PC-3 (cell line): ENCODE results near the gene ACP1. TPM values are rescaled to one million over a fixed set of nuclear protein-coding genes. Genes with fewer than 3 reads are reported as not detected.

Experiments used
- ATAC-seq: fragments of 200-7000 bp; cut with Tn5 transposase; 2 replicates; pipeline ENCODE4 v1.9.1; 2020; ENCODE audit warnings: mild to moderate bottlenecking, moderate library complexity
- BruUV-seq: library from RNA; stranded (reverse); fragments of 400-500 nt; replicated peaks from 2 replicates; lab custom pipeline; 2021; lab: Mats Ljungman, UMichigan
- CTCF ChIA-PET: fragments of 300-600 bp; sonication (Branson Sonifier 250); formaldehyde crosslinking; loops from one replicate; lab custom pipeline; 2022; ENCODE audit warnings: antibody characterized with exemption; lab: Charles Lee
- POLR2A ChIA-PET: fragments of 300-600 bp; sonication (Branson Sonifier 250); formaldehyde crosslinking; loops from one replicate; lab custom pipeline; 2022; ENCODE audit warnings: antibody characterized with exemption; ENCODE audit not compliant: unreplicated experiment; lab: Charles Lee
- DNase-seq: peaks from one replicate; pipeline ENCODE4 v3.0.0-alpha.2; 2015
- H2AFZ ChIP-seq: fragments of 300-600 bp; sonication (generic); 2 replicates; pipeline ENCODE4 v1.6.0; 2016; ENCODE audit warnings: antibody characterized with exemption, low read length
- H3F3A ChIP-seq: fragments of 300-600 bp; sonication (generic); one replicate; pipeline ENCODE4 v1.6.0; 2017; ENCODE audit warnings: antibody characterized with exemption, low read length, control low read depth, mild to moderate bottlenecking; ENCODE audit not compliant: unreplicated experiment
- H3K27ac ChIP-seq: fragments of 300-600 bp; sonication (generic); 2 replicates; pipeline ENCODE4 v1.5.1; 2016; ENCODE audit warnings: mild to moderate bottlenecking, low read length
- H3K27me3 ChIP-seq: fragments of 300-600 bp; sonication (generic); 2 replicates; pipeline ENCODE4 v1.6.1; 2016; ENCODE audit warnings: low read length, mixed read lengths
- H3K36me3 ChIP-seq: fragments of 300-600 bp; sonication (generic); 2 replicates; pipeline ENCODE4 v1.6.1; 2016; ENCODE audit warnings: low read depth, mixed run types, low read length, mixed read lengths
- H3K4me1 ChIP-seq: fragments of 300-600 bp; sonication (generic); 2 replicates; pipeline ENCODE4 v1.5.1; 2016; ENCODE audit warnings: low read length; ENCODE audit not compliant: insufficient read depth
- H3K4me2 ChIP-seq: fragments of 300-600 bp; sonication (generic); 2 replicates; pipeline ENCODE4 v1.6.0; 2016; ENCODE audit warnings: low read length
- H3K4me3 ChIP-seq: fragments of 300-600 bp; sonication (generic); 2 replicates; pipeline ENCODE4 v1.5.1; 2016; ENCODE audit warnings: mild to moderate bottlenecking, low read length, mixed read lengths
- H3K79me2 ChIP-seq: fragments of 300-600 bp; sonication (generic); 2 replicates; pipeline ENCODE4 v1.6.1; 2017; ENCODE audit warnings: low read length, mixed read lengths
- H3K9ac ChIP-seq: fragments of 300-600 bp; sonication (generic); 2 replicates; pipeline ENCODE4 v1.6.0; 2016; ENCODE audit warnings: mild to moderate bottlenecking, low read length
- H3K9me2 ChIP-seq: fragments of 300-600 bp; sonication (generic); replicated peaks from 2 replicates; pipeline ENCODE4 v1.6.1; 2016; ENCODE audit warnings: mixed run types, low read length, mixed read lengths
- H3K9me3 ChIP-seq: fragments of 300-600 bp; sonication (generic); 2 replicates; pipeline ENCODE4 v1.6.1; 2016; ENCODE audit warnings: low read length, mixed read lengths
- H4K20me1 ChIP-seq: fragments of 300-600 bp; sonication (generic); 2 replicates; pipeline ENCODE4 v1.6.1; 2016; ENCODE audit warnings: low read length, mixed read lengths
- CTCF ChIP-seq: fragments of 300-600 bp; sonication (generic); conservative IDR thresholded peaks from 2 replicates; pipeline ENCODE4 v1.5.1; 2017; ENCODE audit warnings: antibody characterized with exemption, low read depth, mild to moderate bottlenecking, low read length
- EZH2 ChIP-seq: fragments of 300-600 bp; sonication (generic); IDR thresholded peaks from one replicate; pipeline ENCODE4 v1.6.1; 2017; ENCODE audit warnings: antibody characterized with exemption, mild to moderate bottlenecking, low read length; ENCODE audit not compliant: unreplicated experiment
- EZH2phosphoT487 ChIP-seq: fragments of 300-600 bp; sonication (generic); IDR thresholded peaks from 2 replicates; pipeline ENCODE4 v1.6.1; 2018; ENCODE audit warnings: mild to moderate bottlenecking, antibody characterized with exemption, low read length, borderline replicate concordance
- intact Hi-C: fragments of 100-400 bp; cut with micrococcal nuclease; formaldehyde crosslinking; loops from 2 replicates; pipeline ENCODE4 v1.9.0; 2023
- total RNA-seq: library from RNA; depleted of rRNA; stranded (reverse); fragments of >200 nt; gene quantifications from 2 replicates; pipeline ENCODE4 v1.2.3, GENCODE V29; 2014; rRNA removed

Gene ACP1
- total RNA-seq, 1 experiment from 2014 or later = 149 TPM

DNA sequence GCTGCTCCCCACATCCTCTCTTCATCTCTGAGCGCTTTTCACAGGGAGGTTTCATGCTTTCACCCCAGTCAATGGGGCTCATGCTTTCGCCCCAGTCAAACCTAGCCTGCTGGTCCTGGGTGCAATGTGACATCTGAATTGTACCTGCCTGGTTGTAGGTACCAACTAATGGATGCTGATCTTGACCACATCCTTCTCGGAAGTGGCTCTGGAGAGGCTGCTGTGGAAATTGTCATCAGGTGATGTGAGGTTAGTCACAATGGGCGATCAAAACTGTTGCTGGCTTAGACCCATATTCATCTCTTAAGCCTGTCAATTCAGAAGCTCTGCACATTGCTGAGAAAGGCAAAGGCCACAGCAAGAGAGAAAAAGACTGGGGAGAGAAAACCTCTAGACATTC, 55.8 kb downstream of the ACP1 start:
- no peaks in the 10 kb centered on the region for H3K79me2 ChIP-seq
- POLR2A ChIA-PET = no interaction called here
- no peak overlapping the region for H2AFZ ChIP-seq
- peaks cover 12% of the 10 kb centered on the region for H3K4me1 ChIP-seq
- no peak overlapping the region for H3K4me3 ChIP-seq
- DNase-seq (no peak), ATAC-seq (no peak)
- H3K9ac ChIP-seq = no peak overlapping the region
- no peaks in the 10 kb centered on the region for H3F3A ChIP-seq
- BruUV-seq = no TSS peak
- intact Hi-C loops = no loop called here
- CTCF ChIA-PET = no interaction called here
- H3K4me2 ChIP-seq = no peak overlapping the region
- peaks cover 12% of the 10 kb centered on the region; the same call in 1 of the 2 replicates for H3K27me3 ChIP-seq
- H4K20me1 ChIP-seq = no peaks in the 10 kb centered on the region
- H3K36me3 ChIP-seq = no peaks in the 10 kb centered on the region
- no peaks in the 10 kb centered on the region for H3K9me2 ChIP-seq
- no peak for TF ChIP-seq EZH2phosphoT487
- H3K27ac ChIP-seq = no peak overlapping the region
- no peaks in the 10 kb centered on the region for H3K9me3 ChIP-seq

- no peak for ATAC-seq
- CTCF ChIA-PET = no interaction called here
- H3K27me3 ChIP-seq = peaks cover 12% of the 10 kb centered on the region; the same call in 1 of the 2 replicates
- H3F3A ChIP-seq = no peaks in the 10 kb centered on the region
- no peak overlapping the region for H3K4me3 ChIP-seq
- H3K79me2 ChIP-seq = no peaks in the 10 kb centered on the region
- no peak for DNase-seq
- H3K9me3 ChIP-seq = no peaks in the 10 kb centered on the region
- intact Hi-C loops = no loop called here
- TF ChIP-seq EZH2 (no peak), CTCF (no peak), EZH2phosphoT487 (no peak)
- peaks cover 12% of the 10 kb centered on the region for H3K4me1 ChIP-seq
- no peaks in the 10 kb centered on the region for H3K36me3 ChIP-seq
- H3K4me2 ChIP-seq = no peak overlapping the region
- H4K20me1 ChIP-seq = no peaks in the 10 kb centered on the region
- no peak overlapping the region for H3K27ac ChIP-seq
- BruUV-seq = no TSS peak
- POLR2A ChIA-PET = no interaction called here
- no peak overlapping the region for H3K9ac ChIP-seq
- no peaks in the 10 kb centered on the region for H3K9me2 ChIP-seq
- no peak overlapping the region for H2AFZ ChIP-seq
Measured at GRCh38 chr2:322326-322725, 57.6 kb downstream of the ACP1 start.

DNA sequence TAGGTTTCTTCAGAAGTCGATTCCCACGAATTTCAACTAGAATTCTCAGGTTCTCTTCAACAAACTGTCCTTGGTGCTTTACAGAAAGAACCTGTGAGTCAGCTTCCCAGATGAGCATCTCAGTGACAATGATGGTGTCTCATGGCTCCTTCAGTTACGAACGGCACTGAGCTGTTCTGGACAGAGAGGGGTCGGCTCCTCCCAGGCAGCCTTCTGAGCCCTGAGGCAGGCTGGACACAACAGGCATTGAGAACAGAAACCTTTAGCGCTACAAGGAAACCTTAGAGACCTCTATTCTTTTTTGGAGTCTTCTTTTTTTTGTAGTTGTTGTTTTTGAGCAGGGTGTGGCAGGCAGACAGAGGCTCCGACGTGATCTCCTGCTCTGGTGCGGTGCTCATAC, 58.3 kb downstream of the ACP1 start:
- Histone ChIP-seq H3K4me2 (no peak overlapping the region), H3K9me2 (no peaks in the 10 kb centered on the region), H3K4me1 (peaks cover 7% of the 10 kb centered on the region), H3K27ac (no peak overlapping the region), H3K79me2 (no peaks in the 10 kb centered on the region), H2AFZ (no peak overlapping the region), H3K36me3 (no peaks in the 10 kb centered on the region), H3K4me3 (no peak overlapping the region), H3K27me3 (peaks cover 13% of the 10 kb centered on the region; the same call in 1 of the 2 replicates), H3K9me3 (no peaks in the 10 kb centered on the region), H3F3A (no peaks in the 10 kb centered on the region), H4K20me1 (no peaks in the 10 kb centered on the region), H3K9ac (no peak overlapping the region)
- no TSS peak for BruUV-seq
- intact Hi-C loops = no loop called here
- no peak for DNase-seq
- TF ChIP-seq EZH2phosphoT487 (no peak), EZH2 (no peak), CTCF (no peak)
- ChIA-PET CTCF (no interaction called here), POLR2A (no interaction called here)
- ATAC-seq = no peak

Other genes starting within 250 kb of the ACP1 start
- gene FAM110C, start 218.4 kb upstream of the ACP1 start, total RNA-seq = 5.0 and 6.8 TPM in 2 replicates
- 28.6 and 29.1 TPM in 2 replicates for gene SH3YL1, start 915 bp upstream of the ACP1 start, total RNA-seq
- 3.6 TPM in 1 of 2 replicates, not detected in the other for gene ALKAL2, start 23.1 kb downstream of the ACP1 start, total RNA-seq